GM12874 (cell line): ENCODE results near the gene SMCHD1.

Experiments
- CTCF ChIP-seq: IDR thresholded peaks from 2 replicates; pipeline ENCODE4 v1.5.1; 2011; ENCODE audit warnings: low read depth, mild to moderate bottlenecking, control low read depth, low read length, moderate library complexity; ENCODE audit not compliant: insufficient read depth

The SMCHD1 gene

GRCh38 chr18:2625217-2625616 is 30.3 kb upstream of the SMCHD1 start:
- no peak for TF ChIP-seq CTCF

GRCh38 chr18:2627821-2628276 is 27.7 kb upstream of the SMCHD1 start:
- no peak for TF ChIP-seq CTCF

- TF ChIP-seq CTCF: no peak
Measured at GRCh38 chr18:2629003-2629402, 26.5 kb upstream of the SMCHD1 start.

GRCh38 chr18:2635586-2635985 is 19.9 kb upstream of the SMCHD1 start:
- TF ChIP-seq CTCF: no peak

- TF ChIP-seq CTCF: no peak
Measured at GRCh38 chr18:2636126-2636631, 19.3 kb upstream of the SMCHD1 start.

GRCh38 chr18:2641638-2642037 is 13.9 kb upstream of the SMCHD1 start:
- TF ChIP-seq CTCF: no peak

GRCh38 chr18:2642771-2643170 is 12.8 kb upstream of the SMCHD1 start:
- TF ChIP-seq CTCF: no peak
